ENCODE results near the gene SARM1. TPM values are rescaled to one million over a fixed set of nuclear protein-coding genes. Genes with fewer than 3 reads are reported as not detected.
"Not testable (repeated sequence)": the region's sequence is repeated elsewhere in the genome, so short reads cannot be mapped to it uniquely, and the experiment has no call there.

SARM1 gene
- polyA plus RNA-seq (ENCODE audit: insufficient read length in 4 of 4), result 10 to 100 TPM; 11.3 to 14.0 (median 12.0) TPM

DNA sequence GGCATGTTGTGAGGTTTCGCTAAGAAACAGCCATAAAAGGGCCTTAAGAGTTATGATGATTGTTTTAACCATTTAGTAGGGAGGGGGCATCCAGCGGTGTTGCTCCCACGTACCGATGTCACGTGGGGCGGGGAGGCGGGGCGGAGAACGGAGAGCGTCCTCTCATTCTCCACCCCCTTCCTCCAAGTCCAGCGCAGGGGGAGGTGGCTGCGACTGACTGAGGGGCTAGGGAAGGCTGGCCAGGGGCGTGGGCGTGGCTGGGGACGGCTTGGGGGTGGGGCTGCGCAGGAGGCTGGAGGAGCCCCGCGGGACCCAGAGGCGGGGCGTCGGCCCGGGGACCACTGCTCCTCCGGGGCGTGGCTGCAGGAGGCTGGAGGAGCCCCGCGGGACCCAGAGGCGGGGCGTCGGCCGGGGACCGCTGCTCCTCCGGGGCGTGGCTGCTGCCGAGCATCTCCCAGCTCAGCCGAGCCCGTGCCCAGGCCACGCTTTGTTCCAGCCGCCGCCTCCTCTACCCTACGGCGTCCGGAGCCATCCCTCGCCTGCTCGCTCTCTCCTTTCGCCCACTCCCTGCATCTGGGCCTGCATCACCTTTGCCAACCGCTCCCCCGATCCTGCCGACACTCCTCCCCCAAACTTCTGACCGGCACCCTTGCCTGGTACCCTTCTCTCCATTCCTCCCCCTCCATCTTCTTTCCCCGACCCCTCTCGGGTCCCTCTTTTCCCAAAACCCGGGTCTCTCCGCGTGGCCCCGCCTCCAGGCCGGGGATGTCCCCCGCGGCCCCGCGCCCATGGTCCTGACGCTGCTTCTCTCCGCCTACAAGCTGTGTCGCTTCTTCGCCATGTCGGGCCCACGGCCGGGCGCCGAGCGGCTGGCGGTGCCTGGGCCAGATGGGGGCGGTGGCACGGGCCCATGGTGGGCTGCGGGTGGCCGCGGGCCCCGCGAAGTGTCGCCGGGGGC, at the start of gene SARM1:
Gene SARM1 (plus strand): TSS at position 450 of the 958 bp plus-strand sequence. CDS start 339 bp downstream, at position 789.
- peak in 3 of 4 donors; percentile 81 to 85 (median 82) for DNase-seq (ENCODE audit: low read depth in 4 of 4, low spot score in 3 of 4)

DNA sequence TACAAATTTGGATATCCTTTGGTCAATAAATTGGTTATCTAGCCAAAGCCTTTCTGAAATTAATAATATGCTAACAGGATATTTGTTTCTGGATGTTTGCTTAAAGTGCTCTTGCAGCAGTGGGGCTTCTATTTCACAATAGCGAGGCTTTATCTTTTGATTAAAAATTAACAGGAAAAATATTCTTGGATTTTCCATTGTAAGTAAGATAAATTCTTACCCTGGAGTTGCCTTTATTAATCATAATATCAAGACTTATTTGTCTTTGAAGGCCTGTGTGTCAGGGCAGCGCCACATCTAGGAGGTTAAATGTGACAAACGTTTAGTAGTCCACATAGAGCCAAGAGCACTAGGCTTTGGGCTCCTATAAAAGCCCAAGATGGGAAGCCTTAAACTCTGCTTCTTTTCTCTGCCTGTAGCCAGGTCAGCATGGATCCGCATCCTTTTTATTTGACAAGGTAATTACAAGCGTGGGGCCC, 47.2 kb upstream of the SARM1 start:
- DNase-seq (ENCODE audit: low read depth in 4 of 4, low spot score in 3 of 4), result no peak

DNA sequence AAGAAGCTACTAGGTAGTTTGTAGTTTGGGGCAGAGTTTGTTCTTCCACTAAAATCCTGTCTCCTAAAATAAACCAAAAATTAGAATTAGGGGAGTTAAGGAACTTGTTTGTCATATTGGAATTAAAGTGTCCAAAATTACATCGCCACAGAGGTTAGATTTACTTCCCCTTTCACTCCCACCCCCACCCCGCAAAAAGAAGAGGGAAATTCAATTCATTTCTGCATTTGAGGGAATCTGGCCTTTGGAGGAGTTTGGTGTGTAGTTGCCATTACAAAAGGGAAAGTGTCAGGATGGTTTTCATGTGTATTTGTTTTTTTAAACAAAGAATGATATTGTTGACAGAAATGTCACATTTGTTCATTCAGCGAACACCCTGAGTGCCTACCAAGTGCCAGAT, 46.7 kb upstream of the SARM1 start:
- DNase-seq (ENCODE audit: low read depth in 4 of 4, low spot score in 3 of 4), result no peak

DNA sequence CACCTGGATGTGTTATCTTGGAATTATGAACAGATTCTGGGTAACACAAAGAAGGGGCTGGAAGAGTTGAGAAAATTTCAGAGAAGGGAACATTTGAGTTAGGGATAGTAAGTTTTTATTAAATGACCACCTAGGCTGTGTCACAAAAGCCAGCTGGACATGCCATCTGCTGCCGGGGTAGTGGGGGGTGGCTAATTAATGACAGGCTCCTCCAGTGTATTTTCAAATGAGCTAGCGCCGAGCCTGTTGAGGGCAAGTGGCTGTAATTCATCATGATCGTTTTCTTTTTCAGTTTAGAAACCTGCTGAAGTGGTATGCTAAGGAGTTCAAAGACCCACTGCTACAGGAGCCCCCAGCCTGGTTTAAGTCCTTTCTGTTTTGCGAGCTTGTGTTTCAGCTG, 46.3 kb upstream of the SARM1 start:
- no peak for DNase-seq (ENCODE audit: low read depth in 4 of 4, low spot score in 3 of 4)

DNA sequence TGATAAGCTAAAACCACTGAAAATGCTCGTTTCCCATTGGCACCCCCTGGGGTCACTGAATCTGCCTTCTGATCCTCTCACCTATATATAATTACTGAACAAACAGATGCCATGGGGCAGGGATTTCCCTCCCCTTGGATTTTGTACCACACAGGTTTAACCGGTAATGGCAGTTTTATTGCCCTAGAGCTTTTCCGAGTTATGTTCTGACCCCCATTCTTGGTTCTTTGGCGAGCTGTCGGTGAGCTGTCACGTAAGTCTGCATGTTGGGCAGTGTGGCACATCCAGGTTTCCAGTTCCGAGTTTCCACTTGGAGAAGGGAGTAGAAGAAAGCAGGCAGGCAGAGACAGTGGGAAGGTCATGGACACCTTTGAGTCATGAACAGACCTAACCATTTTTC, 45.4 kb upstream of the SARM1 start:
- no peak for DNase-seq (ENCODE audit: low read depth in 4 of 4, low spot score in 3 of 4)

DNA sequence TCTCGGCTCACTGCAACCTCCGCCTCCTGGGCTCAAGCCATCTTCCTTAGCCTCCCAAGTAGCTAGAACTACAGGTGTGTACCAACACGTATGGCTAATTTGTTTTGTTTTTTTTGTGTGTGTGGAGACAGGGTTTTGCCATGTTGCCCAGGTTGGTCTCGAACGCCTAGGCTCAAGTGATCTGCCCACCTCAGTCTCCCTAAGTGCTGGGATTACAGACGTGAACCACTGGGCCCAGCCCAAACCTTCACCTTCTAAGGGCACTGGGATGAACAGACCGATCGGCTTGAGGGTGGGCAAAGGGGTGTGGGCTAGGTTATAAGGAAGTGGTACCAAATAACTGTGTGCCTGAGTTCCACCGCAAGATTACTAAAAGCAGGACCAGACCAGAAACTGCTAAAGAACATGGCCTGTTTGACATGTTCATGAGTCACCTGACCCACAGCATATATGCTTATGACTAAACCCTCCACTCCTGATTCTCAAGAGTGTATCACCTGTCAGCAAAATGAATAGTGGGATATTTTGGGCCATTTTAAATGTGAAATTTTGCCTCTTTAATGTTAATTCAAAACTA, 44.4 kb upstream of the SARM1 start:
- no peak for DNase-seq (ENCODE audit: low read depth in 4 of 4, low spot score in 3 of 4)

DNA sequence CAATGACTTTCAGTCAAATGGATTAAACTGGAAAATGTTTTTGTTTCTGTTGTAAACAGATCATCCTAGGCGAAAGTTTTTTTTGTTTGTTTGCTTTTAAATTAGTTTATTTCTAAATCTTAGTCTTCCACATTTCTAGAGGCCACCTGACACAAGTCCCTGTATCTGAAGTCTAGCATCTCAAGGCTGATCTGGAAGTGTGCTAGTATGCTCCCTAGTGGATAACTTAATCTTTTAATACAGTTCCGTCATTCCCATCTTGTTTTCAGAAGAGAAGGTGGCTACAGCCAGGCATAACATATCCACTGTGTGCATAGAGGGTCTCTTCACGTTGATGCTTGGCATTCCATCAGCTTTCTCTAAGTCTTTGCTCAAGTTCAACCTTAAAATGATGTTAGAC, 43.8 kb upstream of the SARM1 start:
- no peak for DNase-seq (ENCODE audit: low read depth in 4 of 4, low spot score in 3 of 4)

DNA sequence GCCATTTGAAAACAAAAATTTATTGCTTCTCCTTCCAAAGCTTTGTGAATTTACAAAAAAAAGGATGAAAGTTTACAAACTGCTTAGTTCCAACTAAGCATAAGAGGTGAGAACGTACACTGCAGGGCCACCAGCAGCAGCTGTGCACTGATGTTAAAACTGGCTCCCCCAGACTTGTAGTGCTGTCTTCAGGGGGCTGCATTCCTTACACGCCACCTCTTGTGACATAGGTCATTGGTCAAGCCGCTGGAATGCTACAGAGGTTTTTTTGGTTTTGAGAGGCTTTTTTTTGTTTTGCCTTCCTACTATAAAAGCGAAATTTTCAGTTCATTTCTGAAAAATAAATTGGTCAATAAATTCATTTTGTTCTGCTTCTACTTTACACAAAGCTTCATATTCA, 43.2 kb upstream of the SARM1 start:
- DNase-seq (ENCODE audit: low read depth in 4 of 4, low spot score in 3 of 4), result no peak

DNA sequence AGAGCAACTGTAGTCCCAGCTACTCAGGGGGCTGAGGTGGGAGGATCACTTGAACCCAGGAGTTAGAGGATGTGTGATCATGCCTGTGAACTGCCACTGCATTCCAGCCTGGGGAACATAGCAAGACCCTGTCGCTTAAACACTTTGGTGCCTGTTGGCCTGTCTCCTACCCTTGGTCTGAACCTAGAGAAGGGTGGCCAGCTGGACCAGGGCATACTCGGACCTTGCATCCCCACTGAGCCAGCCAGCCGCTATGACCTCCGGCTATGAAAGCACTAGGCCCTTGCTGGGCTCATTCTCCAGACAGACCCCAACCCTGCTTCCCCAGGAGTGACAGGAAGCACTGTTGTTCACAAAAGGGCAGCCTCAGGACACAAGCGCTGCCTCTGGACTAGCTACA, 40.8 kb upstream of the SARM1 start:
- DNase-seq (ENCODE audit: low read depth in 4 of 4, low spot score in 3 of 4), result no peak

DNA sequence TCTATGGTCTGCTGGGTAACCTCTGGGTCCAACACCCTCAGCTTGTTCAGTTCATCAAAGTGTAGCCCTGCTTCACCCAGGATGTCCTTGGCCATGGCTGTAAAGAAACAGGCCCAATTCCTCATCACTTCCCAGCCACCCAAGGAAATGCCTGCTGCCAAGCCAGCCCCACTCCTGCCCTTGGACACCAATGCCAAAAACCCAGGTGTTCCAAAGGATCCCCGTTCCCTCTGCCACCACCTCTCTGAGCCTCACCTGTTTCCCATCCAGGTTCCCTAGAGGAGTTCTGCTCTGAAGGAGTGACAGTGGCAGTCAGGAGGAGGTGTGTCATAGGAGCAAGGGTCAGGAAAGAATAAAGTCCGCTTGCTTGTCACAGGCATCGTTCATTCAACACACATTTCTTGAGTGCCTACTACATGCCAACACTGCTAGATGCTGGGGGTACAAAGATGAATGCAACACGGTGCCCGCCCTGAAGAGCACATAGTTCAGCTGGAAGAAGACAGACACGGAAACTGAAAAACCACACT, 39.5 kb upstream of the SARM1 start:
- no peak for DNase-seq (ENCODE audit: low read depth in 4 of 4, low spot score in 3 of 4)

DNA sequence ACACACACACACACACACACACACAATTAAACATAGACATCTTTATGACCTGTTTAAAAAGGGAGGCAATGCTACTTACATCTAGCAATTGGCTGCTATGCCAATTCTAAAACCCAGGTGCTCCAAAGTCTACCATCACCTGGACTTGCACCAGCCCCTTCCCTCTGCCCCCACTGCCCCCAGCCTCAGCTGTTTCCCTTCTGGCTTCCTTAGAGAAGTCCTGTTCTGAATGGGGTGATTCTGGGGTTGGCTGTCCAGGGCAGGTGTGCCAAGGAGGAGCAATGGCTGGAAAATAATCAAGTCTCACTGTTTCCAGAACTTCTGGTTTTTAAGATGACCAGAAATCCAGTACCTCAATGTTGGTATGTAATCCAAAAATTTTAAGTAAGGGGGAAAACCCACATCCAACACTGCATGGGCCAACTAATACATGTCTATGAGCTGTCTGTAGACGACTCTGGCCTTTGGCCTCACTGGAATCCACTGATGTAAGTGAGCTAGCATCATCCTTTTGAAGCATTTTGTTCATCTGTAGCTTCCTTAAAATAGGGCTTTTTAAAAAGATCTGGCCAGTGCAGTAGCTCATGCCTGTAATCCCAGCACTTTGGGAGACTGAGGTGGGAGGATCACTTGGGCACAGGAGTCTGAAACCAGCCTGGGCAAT, 38.3 kb upstream of the SARM1 start:
- DNase-seq (ENCODE audit: low read depth in 4 of 4, low spot score in 3 of 4), result no peak

DNA sequence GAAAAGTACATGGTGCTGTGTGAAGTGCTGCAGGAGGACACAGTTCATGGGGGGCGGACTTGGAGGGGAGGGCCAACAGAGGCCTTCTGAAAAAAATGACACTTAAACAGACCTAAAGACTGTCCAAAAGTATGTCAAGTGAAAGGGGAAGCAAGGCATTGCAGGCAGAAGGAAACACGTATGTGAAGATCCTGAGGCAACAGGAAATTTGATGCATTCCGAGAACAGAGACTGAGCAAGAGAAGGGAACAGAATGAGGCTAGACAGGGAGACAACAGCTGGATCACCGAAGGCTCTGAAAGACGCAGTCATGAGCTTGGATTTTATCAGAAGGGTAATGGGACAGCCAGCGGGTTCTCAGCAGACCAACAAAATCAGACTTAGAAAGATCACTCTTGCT, 37.3 kb upstream of the SARM1 start:
- DNase-seq (ENCODE audit: low read depth in 4 of 4, low spot score in 3 of 4), result no peak

DNA sequence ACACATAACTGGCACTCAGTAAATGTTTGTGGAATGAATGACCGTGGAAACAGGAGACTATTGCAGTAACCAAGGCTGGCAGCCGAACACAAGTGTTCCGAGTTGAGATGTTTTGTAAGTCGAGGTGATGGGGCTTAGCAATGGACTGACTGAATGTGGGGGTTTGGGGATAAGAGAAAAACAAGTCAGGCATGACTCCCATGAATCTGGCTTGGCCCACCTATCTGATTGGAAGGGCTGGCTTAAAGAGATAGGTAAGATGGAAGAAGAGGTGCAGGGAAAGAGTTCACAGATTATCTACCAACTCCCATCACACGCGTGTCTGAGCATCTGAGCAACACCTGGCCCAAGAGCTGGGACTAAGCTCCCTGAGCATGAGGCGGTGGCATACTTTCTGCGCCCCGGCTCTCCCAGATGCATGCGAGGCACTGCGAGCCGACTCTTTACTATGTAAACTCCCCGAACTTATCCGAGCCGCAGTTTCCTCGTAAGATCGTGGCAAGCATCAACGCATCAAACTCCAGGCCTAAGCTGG, 36.8 kb upstream of the SARM1 start:
- DNase-seq (ENCODE audit: low read depth in 4 of 4, low spot score in 3 of 4), result no peak

DNA sequence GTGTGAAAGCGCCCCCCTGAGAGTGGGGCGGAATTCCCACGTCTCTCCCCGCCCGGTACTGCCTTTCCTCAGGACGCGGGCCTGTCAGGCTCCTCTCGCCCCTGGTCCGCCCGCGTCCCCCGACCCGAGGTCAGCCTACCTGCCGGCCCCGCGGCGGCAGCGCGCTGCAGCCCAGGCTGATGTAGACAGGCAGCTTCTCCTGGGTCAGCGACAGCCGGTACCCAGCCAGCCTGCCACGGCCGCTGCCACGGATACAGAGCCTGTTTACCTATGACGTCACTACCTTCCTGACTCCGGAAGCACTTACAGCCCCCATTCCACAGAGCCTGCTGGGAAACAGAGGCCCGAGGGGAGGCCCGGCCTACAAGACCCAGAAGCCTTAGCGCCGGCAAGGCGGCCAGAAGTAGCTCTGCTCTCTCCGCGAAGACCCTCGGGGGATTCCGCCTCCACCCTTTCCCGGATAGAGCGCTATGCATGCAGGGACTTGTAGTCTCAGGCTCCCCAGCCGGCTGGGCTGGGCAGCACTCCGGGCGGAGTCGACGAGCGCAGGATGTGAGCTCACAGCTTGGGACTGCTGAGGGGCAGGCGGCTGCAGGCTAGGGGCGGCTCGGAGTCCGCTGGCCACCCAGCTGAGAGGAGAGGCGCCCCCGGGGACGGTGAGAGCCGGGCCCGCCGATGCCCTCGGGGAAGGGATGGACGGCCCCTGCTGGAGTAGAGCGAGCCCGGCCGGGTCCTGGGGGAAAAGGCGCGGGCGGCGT, 36.1 kb upstream of the SARM1 start, which contains the start of the genes IFT20 and TNFAIP1:
Gene IFT20 (minus strand): TSS at position 272 of the 758 bp plus-strand sequence. CDS start 3,487 bp downstream, outside the sequence.
Gene TNFAIP1 (plus strand): TSS at position 561 of the 758 bp plus-strand sequence. CDS start 3,761 bp downstream, outside the sequence.
- DNase-seq (ENCODE audit: low read depth in 4 of 4, low spot score in 3 of 4), result peak; percentile 96 to 99 (median 99)

DNA sequence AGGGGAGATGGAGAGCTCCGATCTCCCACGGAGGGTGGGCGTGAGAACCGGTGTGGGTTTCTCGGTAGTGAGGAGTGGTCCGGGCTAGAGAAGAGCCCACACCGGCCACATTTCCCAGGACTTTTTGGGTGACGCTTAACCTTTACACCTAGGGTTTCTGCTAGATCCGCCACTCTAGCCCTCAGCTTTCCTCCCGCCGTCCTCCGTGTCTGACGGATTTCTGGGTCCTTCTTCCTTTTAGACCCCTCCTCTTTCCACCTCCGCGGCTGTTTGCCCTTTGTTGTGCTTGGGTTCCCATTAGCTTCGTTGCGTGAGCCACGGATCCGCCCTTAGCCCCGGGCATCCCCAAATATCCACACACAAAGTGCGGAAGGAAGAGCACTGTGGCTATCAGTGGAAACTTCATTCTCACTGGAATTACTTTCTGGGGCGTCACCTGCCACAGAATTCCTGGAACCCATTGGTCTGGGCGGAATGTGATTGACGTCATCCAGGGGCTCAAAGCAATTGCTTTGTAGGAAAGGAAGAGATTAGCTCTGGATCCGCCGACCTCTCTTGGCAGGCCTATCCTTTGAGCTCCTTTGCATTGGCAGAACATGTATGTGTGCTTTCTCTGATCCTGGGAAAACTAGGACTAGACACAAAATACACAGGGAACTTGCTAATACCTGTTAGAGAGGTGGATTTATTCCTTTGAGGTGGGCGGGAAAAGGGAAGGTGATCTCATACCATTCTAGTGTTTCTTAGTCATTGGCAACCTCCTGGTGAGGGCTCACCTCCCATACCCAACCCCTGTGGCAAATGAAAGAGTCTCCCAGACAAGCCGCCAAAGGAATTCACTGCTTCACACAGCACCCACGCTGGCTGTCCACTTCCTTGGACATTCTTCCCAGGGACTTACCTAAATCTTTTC, 35.3 kb upstream of the SARM1 start:
- peak; percentile 48 to 68 (median 64) for DNase-seq (ENCODE audit: low read depth in 4 of 4, low spot score in 3 of 4)

DNA sequence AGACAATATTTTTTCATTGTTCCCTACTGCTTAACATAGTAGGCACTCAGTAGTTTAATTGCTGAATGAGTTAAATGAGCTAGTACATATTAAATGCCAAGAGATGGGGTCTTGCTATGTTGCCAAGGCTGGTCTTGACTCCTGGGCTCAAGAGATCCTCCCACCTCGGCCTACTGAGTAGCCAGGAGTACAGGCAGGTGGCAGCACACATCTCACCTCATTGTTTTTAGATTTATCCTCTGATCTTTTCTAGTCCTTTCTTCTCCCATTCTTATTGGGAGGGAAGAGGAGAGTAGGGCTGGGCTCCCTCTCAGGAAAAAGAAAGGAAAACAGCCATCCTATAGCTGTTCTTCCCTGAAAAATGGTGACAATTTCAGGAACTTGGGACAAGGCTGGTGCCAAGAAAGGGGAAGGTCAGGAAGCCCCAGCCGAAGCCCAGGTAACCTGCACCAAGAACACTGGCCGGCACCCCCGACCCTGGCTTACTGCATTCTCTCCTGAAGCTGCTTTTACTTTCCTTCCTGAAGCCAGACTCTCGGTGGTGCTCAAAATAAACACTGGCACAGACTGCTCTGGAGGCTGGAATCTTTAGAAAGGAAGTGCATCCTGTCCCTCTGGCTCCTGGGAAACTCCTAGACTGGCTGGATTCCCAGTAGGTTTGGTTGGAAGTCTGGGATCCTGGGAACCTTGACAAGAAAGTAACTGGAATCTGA, 33.3 kb upstream of the SARM1 start:
- DNase-seq (ENCODE audit: low read depth in 4 of 4, low spot score in 3 of 4), result no peak

DNA sequence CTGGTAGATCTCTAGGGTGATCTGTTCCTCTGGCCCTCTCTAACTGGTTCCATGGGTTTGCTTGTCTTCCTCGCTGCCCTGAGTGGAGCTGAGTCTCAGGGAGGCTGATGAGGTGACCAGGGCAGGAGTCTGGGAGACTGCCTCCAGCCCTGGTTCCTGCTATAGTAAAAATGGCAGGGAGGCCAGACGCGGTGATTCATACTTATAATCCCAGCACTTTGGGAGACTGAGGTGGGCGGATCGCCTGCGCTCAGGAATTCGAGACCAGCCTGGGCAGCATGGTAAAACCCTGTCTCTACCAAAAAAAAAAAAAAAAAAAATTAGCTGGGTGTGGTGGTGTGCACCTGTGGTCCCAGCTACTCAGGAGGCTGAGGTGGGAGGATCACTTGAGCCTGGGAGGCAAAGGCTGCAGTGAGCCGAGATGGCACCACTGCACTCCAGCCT, 32.7 kb upstream of the SARM1 start:
- not testable (repeated sequence) for DNase-seq (ENCODE audit: low read depth in 4 of 4, low spot score in 3 of 4)

DNA sequence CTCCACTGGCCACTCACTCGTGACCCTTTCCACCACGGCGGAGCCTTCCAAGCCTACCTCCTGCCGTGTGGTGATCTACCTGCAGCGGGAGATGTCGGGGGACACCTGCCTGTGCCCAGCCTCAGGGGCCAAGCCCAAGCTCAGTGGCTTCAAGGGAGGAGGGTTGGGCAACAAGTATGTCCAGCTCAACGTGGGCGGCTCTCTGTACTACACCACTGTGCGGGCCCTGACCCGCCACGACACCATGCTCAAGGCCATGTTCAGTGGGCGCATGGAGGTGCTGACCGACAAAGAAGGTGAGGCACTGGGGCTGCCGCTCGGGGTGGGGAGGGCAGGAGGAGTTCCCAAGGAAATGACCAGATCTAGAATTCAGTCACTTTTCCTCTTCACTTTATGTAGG, 32.1 kb upstream of the SARM1 start:
- DNase-seq (ENCODE audit: low read depth in 4 of 4, low spot score in 3 of 4), result no peak
